ENCODE measurements around the gene SPATA16.

- TF ChIP-seq CTCF (IDR thresholded peaks at IDR 0.05) (no peak), EZH2 (IDR thresholded peaks at IDR 0.05; ENCODE audit: borderline replicate concordance, insufficient read depth, low read depth, low read length, poor library complexity, severe bottlenecking) (no peak)
Measured at GRCh38 chr3:172984914-172985313, 156.1 kb downstream of the SPATA16 start.

All from B cell (primary cell).